Vagina (tissue), 2 donors: ENCODE data around the gene NACA2.

Experiments used
- POLR2A ChIP-seq, 2 donors: fragments of 450-650 bp; IDR thresholded peaks; one replicate each; pipeline ENCODE4 v1.6.1; 2017; ENCODE audit warnings: antibody characterized with exemption in 2 of 2, mild to moderate bottlenecking in 2 of 2, moderate library complexity in 2 of 2
- TF ChIP-seq, protein P1 (sequence below), 3 experiments: fragments of 450-650 bp in 2 of 3; fragments of 200-600 bp in 1 of 3; sonication (generic) in 1 of 3; IDR thresholded peaks; one replicate each; pipeline ENCODE4 v1.5.1; 2017 to 2019; ENCODE audit warnings: antibody characterized with exemption in 3 of 3, mild to moderate bottlenecking in 2 of 3, moderate library complexity in 2 of 3

DNA sequence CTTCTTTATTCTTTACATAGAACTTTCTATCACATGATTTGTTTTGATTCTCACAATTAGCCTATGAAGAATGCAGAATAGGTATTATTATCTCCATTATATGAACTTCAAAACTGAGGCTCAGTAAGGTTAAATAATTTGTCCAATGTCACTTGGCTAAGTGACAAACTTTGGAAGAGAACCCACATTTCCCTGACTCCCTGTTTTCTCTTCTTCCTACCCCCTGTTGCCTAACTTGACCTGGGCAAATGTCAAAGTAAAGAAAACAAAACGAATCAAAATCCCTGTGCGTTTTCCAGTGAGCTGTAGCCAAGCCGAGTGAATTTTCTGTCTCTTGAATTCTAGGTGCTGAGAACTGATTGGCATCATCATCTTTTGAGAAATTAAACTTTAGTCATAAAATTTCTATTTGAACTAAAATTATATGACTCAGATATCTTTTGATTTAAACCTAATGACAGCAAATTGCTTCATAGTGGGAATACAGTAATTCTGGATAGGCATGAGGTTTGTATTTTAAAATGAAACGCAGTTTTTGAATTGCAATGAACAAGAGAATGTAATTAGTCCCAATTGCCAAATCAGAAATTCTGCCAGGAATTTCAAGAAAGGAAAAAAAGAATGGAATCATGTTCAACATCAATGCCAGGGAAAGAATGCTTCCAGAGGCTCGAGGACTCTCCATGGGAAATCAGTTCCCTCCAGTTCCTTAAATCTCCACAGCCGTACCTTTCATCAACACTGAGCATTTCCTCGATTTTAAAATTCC lies 4.6 kb upstream of the NACA2 start:
- TF ChIP-seq POLR2A (IDR thresholded peaks at IDR 0.05), result no peak
- TF ChIP-seq, protein P1, sequence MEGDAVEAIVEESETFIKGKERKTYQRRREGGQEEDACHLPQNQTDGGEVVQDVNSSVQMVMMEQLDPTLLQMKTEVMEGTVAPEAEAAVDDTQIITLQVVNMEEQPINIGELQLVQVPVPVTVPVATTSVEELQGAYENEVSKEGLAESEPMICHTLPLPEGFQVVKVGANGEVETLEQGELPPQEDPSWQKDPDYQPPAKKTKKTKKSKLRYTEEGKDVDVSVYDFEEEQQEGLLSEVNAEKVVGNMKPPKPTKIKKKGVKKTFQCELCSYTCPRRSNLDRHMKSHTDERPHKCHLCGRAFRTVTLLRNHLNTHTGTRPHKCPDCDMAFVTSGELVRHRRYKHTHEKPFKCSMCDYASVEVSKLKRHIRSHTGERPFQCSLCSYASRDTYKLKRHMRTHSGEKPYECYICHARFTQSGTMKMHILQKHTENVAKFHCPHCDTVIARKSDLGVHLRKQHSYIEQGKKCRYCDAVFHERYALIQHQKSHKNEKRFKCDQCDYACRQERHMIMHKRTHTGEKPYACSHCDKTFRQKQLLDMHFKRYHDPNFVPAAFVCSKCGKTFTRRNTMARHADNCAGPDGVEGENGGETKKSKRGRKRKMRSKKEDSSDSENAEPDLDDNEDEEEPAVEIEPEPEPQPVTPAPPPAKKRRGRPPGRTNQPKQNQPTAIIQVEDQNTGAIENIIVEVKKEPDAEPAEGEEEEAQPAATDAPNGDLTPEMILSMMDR (IDR thresholded peaks at IDR 0.05), result no peak
